H4 (cell line): ENCODE data around the gene IWS1. TPM values are rescaled to one million over a fixed set of nuclear protein-coding genes. Genes with fewer than 3 reads are reported as not detected.
"Not testable (repeated sequence)": the region's sequence is repeated elsewhere in the genome, so short reads cannot be mapped to it uniquely, and the experiment has no call there.

Source experiments
- DNase-seq: peaks from one replicate; pipeline ENCODE4 v3.0.0-alpha.2; 2015; ENCODE audit warnings: low spot score
- total RNA-seq: library from RNA; depleted of rRNA; stranded (reverse); fragments of >200 nt; shearing (Covaris generic); gene quantifications from 2 replicates; pipeline ENCODE4 v1.2.3, GENCODE V29; 2014; rRNA removed

The IWS1 gene
- total RNA-seq, 1 experiment from 2014 or later, result 41.2 TPM

- DNase-seq, result no peak
These were observed 70.5 kb downstream of the IWS1 start for GRCh38 chr2:127455566-127456493.

GRCh38 chr2:127454595-127455565 is 71.4 kb downstream of the IWS1 start:
- peak; percentile 33 for DNase-seq

DNA sequence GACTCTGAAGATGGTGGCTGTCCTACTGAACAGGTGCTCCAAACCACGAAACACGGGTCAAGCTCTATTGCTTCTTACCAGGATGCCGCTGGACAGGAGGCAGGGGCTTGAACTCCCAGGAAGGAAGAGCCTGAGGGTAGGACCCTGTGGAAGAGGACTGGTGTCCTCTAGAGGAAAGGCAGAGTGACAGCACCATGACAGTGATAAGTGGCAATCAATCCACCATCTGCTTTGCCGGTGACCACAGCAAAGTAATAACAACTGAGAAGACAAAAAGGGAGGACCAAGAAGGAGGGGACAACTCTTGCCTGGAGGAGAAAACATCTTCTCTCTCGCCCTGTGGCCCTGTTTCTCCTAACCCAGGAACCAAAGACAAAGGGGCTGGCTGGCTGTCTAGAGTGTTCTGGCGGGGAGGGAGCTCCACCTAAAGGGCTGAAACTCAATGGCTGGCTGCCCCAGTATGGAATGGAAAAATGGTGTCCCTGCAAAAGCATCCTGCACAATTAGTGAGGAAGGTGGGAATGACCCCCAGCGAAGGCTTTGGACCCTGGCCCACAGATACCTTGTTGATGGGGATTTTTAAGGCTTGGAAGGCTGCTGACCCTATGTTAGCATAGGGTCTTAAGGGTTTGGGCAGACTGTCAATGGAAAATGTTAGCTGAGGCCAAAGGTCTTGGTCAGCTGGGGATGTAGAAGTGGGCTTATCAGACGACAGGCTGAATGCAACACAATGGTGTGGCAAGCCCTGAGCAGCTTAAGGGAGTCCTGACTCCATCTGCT is 72.7 kb downstream of the IWS1 start:
- DNase-seq, result no peak

DNA sequence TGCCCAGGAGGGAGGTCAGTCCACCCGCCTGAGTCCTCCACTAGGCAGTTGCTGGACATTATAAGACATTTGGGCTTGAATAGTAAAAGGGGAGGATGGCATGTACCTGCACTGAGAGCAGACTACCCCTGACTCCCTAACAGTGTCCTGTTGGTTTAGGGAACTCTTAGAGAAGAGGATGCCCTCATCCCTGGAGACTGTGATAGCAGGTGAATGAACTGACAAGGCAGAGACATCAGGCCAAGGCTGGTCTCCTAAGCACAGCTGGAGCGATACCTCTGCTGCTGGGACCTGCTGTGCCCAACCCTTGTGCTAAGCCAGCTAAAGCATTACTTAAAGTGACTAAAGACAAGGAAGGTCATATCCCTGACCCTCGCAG is 73.3 kb downstream of the IWS1 start:
- no peak for DNase-seq

GRCh38 chr2:127452423-127452822 is 73.9 kb downstream of the IWS1 start:
- not testable (repeated sequence) for DNase-seq

DNA sequence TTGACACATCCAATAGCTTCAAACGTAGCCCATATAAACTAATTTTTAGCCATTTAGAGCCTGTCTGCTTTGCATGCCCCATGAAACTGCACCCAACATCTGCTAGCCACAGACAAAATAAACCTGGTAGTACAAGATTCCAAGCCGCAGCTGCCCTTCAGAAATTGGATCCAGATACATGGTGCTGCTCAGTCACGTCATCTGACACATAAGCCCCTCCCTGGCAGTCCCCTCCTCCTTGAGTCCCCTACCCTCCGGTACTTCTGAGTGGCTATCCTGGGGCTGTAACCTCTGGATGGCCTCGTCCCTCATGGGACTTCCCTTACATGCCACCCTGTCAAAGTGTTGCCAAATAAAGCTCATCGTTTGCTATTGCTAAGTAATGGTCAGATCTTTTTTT is 74.3 kb downstream of the IWS1 start:
- no peak for DNase-seq

- DNase-seq, result no peak
These were observed 76.4 kb downstream of the IWS1 start for GRCh38 chr2:127449898-127450297.

- no peak for DNase-seq
These were observed 76.9 kb downstream of the IWS1 start for GRCh38 chr2:127449414-127449813.

DNA sequence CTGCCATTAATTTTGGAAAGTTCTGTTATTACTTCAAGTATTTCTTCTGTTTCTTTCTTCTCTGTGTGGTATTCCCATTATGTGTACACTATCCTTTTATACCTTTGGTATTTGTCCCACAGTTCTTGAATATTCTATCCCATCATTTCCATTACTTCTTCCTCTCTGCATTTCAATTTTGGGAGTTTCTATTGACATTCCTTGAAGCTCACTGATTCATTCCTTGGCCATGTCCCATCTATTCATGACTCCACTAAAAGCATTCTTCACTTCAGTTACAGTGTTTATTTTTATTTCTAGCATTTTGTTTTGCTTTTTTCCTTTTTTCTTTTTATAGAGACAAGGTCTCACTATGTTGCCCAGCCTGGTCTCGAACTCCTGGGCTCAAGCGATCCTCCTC is 77.8 kb downstream of the IWS1 start:
- no peak for DNase-seq

- DNase-seq, result no peak
These were observed 86.9 kb downstream of the IWS1 start for GRCh38 chr2:127439343-127439742.

DNA sequence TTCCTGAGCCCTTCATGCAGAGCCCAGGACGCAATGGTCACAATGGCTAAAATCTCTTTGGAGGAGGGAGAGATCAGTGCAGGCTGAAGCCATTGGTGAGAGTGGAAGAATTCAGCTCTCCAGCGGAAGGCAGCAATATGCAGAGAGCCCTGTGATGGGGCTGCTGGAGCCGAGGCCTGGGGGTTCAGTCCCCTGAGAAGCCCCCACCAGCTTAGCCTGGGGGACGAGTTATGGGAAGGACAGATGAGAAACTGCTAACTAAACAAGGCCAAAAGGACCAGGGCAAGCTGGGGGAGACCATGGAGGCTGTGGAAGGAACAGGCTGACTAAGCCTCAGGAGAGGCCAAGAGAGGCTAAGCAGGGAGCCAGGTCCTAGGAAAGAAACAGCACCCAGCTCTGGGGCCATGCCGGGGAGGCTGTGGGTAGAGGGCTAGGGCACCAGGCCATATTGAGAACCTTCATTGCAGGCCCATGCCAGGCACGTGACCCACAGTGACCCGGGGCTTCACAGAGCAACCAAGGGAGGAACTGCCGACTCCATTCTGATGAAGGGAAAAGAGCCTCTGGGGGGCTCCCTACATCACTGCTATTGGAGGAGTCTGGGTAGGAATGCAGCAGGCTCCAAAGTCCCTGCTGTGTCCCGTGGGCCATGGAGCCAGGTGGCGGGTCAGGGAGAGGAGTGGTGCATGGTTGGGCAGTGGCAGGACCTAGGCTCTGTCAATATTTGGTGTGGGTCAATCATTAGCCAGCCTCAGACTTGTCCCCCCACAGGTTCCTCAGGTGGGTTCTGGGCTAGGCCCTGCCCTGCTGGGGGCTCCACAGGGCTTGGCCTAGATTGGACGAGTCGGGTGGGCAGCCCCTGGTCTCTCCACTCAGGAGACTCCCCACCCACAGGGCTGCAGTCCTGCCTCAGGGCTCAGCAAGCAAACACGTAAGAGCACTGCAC is 88.2 kb downstream of the IWS1 start:
- DNase-seq, result no peak

- DNase-seq, result no peak
These were observed 89.2 kb downstream of the IWS1 start for GRCh38 chr2:127437056-127437455.

DNA sequence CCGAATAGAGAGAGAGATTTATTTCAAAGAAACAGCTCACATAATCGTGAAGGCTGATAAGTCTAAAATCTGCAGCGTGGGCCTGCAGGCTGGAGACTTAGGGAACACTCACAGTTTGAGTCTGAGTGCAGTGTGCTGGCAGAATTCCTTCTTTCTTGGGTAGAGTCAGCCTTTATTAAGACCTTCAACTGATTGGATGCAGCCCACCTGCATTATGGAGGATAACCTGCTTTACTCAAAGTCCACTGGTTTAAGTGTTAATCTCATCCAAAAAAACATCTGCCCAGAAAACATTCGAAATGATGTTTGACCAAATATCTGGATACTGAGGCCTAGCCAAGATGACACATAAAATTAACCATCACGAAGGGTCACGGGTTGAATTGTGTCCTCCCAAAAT is 91.8 kb downstream of the IWS1 start:
- DNase-seq, result no peak

DNA sequence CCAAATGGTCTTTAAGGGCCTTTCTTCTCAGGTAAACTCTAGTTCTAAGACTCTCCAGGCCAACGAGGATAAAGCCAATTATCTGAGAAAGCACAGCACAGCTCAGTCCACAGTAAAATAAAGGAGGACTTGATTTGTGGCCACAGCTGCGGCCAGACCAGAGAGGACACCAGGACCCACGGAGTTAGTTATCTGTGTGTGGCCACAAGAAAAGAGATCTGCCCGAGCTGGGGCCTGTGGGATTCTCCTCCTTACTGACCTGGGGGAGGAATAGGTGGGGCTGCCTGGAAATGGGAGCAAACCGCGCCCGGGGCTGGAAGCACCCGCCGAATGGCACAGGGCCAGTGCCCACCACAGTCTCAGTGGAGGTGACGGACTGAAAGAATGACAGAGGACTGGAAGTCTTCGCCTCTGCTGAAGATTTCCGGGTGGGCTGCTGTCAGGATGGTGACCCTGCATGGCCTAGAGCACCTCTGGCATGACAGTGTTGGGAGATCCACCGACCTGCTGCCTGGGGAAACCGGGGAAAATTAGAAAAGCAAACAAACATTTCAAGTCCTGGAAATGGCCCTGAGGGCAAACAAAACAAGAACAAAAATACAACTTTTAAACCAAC is 94.8 kb downstream of the IWS1 start:
- DNase-seq, result no peak

Other genes with a start within 250 kb of the IWS1 start
- gene ERCC3, start 232.3 kb downstream of the IWS1 start, total RNA-seq, result 31.5 and 31.9 TPM in 2 replicates
- gene MAP3K2, start 138.5 kb downstream of the IWS1 start, total RNA-seq, result 15.5 and 17.4 TPM in 2 replicates
- gene PROC, start 108.1 kb downstream of the IWS1 start, total RNA-seq, result 1.3 and 2.6 TPM in 2 replicates
- 0.48 TPM in 1 of 2 replicates, not detected in the other for gene MYO7B, start 9.2 kb upstream of the IWS1 start, total RNA-seq
- not detected in 2 replicates for gene GPR17, start 119.7 kb upstream of the IWS1 start, total RNA-seq
- 0.41 TPM in 1 of 2 replicates, not detected in the other for gene LIMS2, start 149.0 kb upstream of the IWS1 start, total RNA-seq
- gene SFT2D3, start 175.0 kb upstream of the IWS1 start, total RNA-seq, result 8.3 and 8.7 TPM in 2 replicates